Measurements from ENCODE around the gene SH3PXD2B. TPM values are rescaled to one million over a fixed set of nuclear protein-coding genes. Genes with fewer than 3 reads are reported as not detected.

SH3PXD2B gene
- total RNA-seq, 1 donor from 2014 or later, result 62.4 TPM

DNA sequence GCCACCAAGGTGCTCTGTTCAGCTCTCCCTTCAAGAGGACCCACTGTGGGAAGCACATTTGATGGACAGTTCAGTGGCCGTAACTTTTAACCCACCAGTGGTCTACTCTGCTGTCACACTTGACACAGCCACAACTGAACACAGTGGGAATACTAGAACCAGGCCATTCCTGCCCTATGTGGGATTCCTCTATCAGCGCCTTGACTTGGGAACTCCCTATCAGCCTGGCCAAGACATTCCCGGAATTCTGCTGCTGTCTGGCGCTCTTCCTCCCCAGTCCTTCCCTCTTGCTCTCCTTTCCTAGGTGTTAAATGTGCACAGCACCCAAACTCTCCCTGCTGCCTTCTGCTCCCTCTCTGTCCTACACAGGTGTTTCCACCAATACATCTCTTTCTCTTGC lies 23.1 kb upstream of the SH3PXD2B start:
- Histone ChIP-seq H3K27me3 (ENCODE audit: control insufficient read depth, insufficient read depth, low read length) (peaks cover 2% of the 10 kb centered on the region), H3K4me3 (ENCODE audit: low read depth, low read length) (no peak overlapping the region), H3K36me3 (ENCODE audit: control insufficient read depth, insufficient read depth, low read length) (no peaks in the 10 kb centered on the region)
- TF ChIP-seq, protein P1, sequence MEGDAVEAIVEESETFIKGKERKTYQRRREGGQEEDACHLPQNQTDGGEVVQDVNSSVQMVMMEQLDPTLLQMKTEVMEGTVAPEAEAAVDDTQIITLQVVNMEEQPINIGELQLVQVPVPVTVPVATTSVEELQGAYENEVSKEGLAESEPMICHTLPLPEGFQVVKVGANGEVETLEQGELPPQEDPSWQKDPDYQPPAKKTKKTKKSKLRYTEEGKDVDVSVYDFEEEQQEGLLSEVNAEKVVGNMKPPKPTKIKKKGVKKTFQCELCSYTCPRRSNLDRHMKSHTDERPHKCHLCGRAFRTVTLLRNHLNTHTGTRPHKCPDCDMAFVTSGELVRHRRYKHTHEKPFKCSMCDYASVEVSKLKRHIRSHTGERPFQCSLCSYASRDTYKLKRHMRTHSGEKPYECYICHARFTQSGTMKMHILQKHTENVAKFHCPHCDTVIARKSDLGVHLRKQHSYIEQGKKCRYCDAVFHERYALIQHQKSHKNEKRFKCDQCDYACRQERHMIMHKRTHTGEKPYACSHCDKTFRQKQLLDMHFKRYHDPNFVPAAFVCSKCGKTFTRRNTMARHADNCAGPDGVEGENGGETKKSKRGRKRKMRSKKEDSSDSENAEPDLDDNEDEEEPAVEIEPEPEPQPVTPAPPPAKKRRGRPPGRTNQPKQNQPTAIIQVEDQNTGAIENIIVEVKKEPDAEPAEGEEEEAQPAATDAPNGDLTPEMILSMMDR (IDR thresholded peaks at IDR 0.05; ENCODE audit: insufficient read depth, low read length, poor library complexity, severe bottlenecking), result no peak
- DNase-seq (ENCODE audit: low read depth), result no peak

DNA sequence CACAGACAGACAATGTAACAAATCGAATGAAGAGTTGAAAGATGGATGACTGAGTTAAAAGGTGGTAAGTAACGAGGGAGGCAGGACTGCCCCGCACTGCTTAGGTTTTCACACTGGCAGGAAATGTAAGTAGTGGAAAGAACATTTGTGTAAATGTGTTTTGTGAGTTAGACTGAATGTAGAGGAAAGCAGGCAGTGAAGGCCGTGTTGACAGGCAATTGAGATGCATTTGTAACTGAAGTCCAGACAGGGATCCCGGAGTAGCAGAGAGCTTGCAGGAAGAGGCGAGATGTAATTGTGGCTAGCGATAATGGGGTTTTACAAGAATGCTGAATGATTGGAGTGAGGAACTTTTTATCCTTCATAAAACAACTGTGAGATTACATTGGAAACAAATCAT lies 20.0 kb upstream of the SH3PXD2B start:
- no peak for DNase-seq (ENCODE audit: low read depth)
- TF ChIP-seq, protein P1 (IDR thresholded peaks at IDR 0.05; ENCODE audit: insufficient read depth, low read length, poor library complexity, severe bottlenecking), result no peak
- Histone ChIP-seq H3K27me3 (ENCODE audit: control insufficient read depth, insufficient read depth, low read length) (no peaks in the 10 kb centered on the region), H3K4me3 (ENCODE audit: low read depth, low read length) (no peak overlapping the region), H3K36me3 (ENCODE audit: control insufficient read depth, insufficient read depth, low read length) (no peaks in the 10 kb centered on the region)

DNA sequence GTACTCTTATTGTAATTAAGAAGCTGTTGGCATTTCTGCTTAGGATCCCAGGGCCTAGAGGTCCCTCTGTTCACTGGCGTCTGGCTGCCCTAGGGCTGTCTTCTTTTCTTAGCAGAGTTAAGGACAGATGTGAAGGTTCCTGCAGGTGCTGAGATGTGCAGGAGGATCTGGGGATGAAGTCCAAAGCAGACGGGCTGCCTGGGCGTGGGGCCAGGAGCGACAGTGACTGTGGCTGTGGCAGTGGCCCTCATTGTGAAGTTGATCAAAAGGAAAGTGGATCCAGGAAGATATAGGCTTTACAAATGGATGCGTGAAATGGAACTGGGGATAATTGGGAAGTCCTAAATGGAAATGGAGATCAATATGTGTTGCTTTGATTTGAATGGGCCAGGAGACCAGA lies 19.1 kb upstream of the SH3PXD2B start:
- Histone ChIP-seq H3K4me3 (ENCODE audit: low read depth, low read length) (no peak overlapping the region), H3K27me3 (ENCODE audit: control insufficient read depth, insufficient read depth, low read length) (no peaks in the 10 kb centered on the region), H3K36me3 (ENCODE audit: control insufficient read depth, insufficient read depth, low read length) (no peaks in the 10 kb centered on the region)
- no peak for DNase-seq (ENCODE audit: low read depth)
- TF ChIP-seq, protein P1 (IDR thresholded peaks at IDR 0.05; ENCODE audit: insufficient read depth, low read length, poor library complexity, severe bottlenecking), result no peak

DNA sequence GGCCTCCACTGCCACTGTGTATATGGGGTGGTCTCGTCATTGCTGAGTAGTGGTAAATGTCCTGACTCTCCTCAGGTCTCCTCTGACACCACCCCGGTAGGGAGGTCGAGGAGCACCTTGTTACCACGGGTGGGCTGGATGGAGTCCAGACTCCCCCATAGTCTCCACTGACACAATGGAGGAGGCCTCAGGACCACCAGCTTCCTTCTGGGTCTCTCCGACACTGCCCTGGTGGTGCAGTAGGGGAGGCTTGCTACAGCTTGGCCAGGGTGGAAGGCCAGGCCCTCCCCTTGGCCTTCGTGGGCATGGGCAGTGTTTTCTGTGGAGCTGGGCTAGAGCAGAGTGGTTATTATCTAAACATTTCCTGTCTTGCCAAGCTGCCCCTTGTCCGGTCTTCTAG lies 15.4 kb upstream of the SH3PXD2B start:
- Histone ChIP-seq H3K4me3 (ENCODE audit: low read depth, low read length) (no peak overlapping the region), H3K27me3 (ENCODE audit: control insufficient read depth, insufficient read depth, low read length) (no peaks in the 10 kb centered on the region), H3K36me3 (ENCODE audit: control insufficient read depth, insufficient read depth, low read length) (no peaks in the 10 kb centered on the region)
- TF ChIP-seq, protein P1 (IDR thresholded peaks at IDR 0.05; ENCODE audit: insufficient read depth, low read length, poor library complexity, severe bottlenecking), result no peak
- DNase-seq (ENCODE audit: low read depth), result no peak

DNA sequence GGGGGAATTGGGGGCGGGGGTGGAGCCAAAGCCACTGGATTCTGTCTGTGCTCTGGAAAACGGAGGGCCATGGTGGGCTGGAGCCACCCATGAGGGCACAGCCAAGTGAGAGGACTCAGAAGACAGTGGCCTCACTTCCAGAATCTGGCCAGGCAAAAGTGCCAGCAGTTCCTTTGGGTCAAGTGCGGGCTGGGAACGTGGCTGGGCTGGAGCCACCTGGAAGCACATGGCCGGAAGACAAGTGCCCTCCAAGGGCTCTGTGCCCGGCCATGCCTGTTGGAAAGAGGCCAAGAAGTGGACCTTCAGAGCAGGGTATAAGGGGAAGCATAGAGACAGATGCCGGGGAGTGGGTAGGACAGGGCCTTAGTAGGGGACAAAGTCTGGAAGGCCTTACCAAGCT lies 11.7 kb upstream of the SH3PXD2B start:
- no peak for DNase-seq (ENCODE audit: low read depth)
- TF ChIP-seq, protein P1 (IDR thresholded peaks at IDR 0.05; ENCODE audit: insufficient read depth, low read length, poor library complexity, severe bottlenecking), result no peak

DNA sequence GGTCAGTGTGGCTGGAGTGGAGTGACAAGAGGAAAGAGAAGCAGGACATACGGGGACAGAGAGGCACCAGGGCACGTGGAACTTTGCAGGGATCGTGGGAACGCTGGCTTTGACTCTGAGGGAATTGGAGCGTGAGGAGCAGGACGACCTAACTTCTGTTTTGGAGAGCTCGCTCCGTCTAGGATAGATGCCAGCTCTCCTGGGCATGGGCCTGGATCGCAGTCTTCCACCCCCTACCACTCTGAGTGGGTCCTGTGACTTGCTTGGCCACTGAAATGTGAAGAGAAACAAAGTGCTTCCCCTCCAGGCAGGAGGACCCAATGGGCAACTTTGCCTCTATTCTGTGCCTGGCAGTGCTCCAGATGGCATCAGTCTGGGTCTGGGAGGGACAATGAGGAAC lies 8.7 kb upstream of the SH3PXD2B start:
- H3K4me3 ChIP-seq (ENCODE audit: low read depth, low read length), result no peak overlapping the region
- TF ChIP-seq, protein P1 (IDR thresholded peaks at IDR 0.05; ENCODE audit: insufficient read depth, low read length, poor library complexity, severe bottlenecking), result no peak

More for the DNA sequence above, 11.7 kb upstream of the SH3PXD2B start:
- Histone ChIP-seq H3K4me3 (ENCODE audit: low read depth, low read length) (no peak overlapping the region), H3K36me3 (ENCODE audit: control insufficient read depth, insufficient read depth, low read length) (peaks cover 1% of the 10 kb centered on the region), H3K27me3 (ENCODE audit: control insufficient read depth, insufficient read depth, low read length) (no peaks in the 10 kb centered on the region)

More for the DNA sequence above, 8.7 kb upstream of the SH3PXD2B start:
- DNase-seq (ENCODE audit: low read depth), result no peak
- peaks cover 1% of the 10 kb centered on the region for H3K36me3 ChIP-seq (ENCODE audit: control insufficient read depth, insufficient read depth, low read length)
- no peaks in the 10 kb centered on the region for H3K27me3 ChIP-seq (ENCODE audit: control insufficient read depth, insufficient read depth, low read length)

Data from kidney epithelial cell (primary cell).